GM12878 (cell line): ENCODE results near the gene PRKRA. TPM values are rescaled to one million over a fixed set of nuclear protein-coding genes. Genes with fewer than 3 reads are reported as not detected.
A peak's percentile ranks its signal among the peaks of the same experiment; 100 is the strongest.

ENCODE experiments used
- CREB1 ChIP-seq: IDR thresholded peaks from 2 replicates; pipeline ENCODE4 v1.6.1; 2012; ENCODE audit warnings: low read depth, mild to moderate bottlenecking, inconsistent platforms
- CTCF ChIP-seq, 3 experiments: IDR thresholded peaks in 2 of 3; conservative IDR thresholded peaks in 1 of 3; 2 replicates each; pipeline ENCODE4 v1.5.1; 2011; ENCODE audit warnings: low read depth in 3 of 3, low read length in 3 of 3, mild to moderate bottlenecking in 3 of 3, control low read depth in 2 of 3, moderate library complexity in 2 of 3, inconsistent platforms in 1 of 3, mixed read lengths in 1 of 3; ENCODE audit not compliant: control insufficient read depth in 2 of 3, insufficient read depth in 1 of 3; ENCODE audit errors: extremely low read depth in 1 of 3
- FOS ChIP-seq: IDR thresholded peaks from 3 replicates; pipeline ENCODE4 v1.6.1; 2011; ENCODE audit warnings: borderline replicate concordance; ENCODE audit not compliant: insufficient read length; ENCODE audit errors: extremely low read depth
- GABPA ChIP-seq: IDR thresholded peaks from 2 replicates; pipeline ENCODE4 v1.6.1; 2014; ENCODE audit warnings: antibody characterized with exemption, low read depth, mild to moderate bottlenecking, inconsistent platforms
- HDGF ChIP-seq: fragments of 450-650 bp; IDR thresholded peaks from 2 replicates; pipeline ENCODE4 v1.6.1; 2016; ENCODE audit warnings: antibody characterized with exemption
- MYB ChIP-seq: fragments of 150-350 bp; IDR thresholded peaks from 2 replicates; pipeline ENCODE4 v1.6.1; 2014; ENCODE audit warnings: mild to moderate bottlenecking, low read depth, low read length, borderline replicate concordance
- POLR2AphosphoS5 ChIP-seq: IDR thresholded peaks from 2 replicates; pipeline ENCODE4 v1.6.1; 2011; ENCODE audit warnings: mild to moderate bottlenecking, low read length, inconsistent platforms
- RAD51 ChIP-seq: fragments of 450-650 bp; IDR thresholded peaks from 2 replicates; pipeline ENCODE4 v1.6.1; 2016; ENCODE audit warnings: moderate library complexity, mild to moderate bottlenecking, inconsistent platforms
- SRF ChIP-seq, 2 experiments: IDR thresholded peaks; 2 replicates each; pipeline ENCODE4 v1.6.1; 2011; ENCODE audit warnings: low read depth in 2 of 2, low read length in 2 of 2, mild to moderate bottlenecking in 1 of 2, moderate library complexity in 1 of 2
- STAT1 ChIP-seq: fragments of 450-650 bp; conservative IDR thresholded peaks from 2 replicates; pipeline ENCODE4 v1.6.1; 2014; ENCODE audit warnings: antibody characterized with exemption, mild to moderate bottlenecking
- TCF3 ChIP-seq: IDR thresholded peaks from 2 replicates; pipeline ENCODE4 v1.6.1; 2012; ENCODE audit warnings: low read depth, mild to moderate bottlenecking, low read length, borderline replicate concordance; ENCODE audit not compliant: insufficient read depth
- WRNIP1 ChIP-seq: IDR thresholded peaks from 2 replicates; pipeline ENCODE4 v1.6.1; 2011; ENCODE audit warnings: low read depth, low read length, improper control_type of control experiment, borderline replicate concordance
- YY1 ChIP-seq: IDR thresholded peaks from 2 replicates; pipeline ENCODE4 v1.6.1; 2011; ENCODE audit warnings: low read depth, mild to moderate bottlenecking, low read length
- ZNF24 ChIP-seq: fragments of 450-650 bp; IDR thresholded peaks from 2 replicates; pipeline ENCODE4 v1.6.1; 2017; ENCODE audit warnings: antibody characterized with exemption, mild to moderate bottlenecking
- polyA plus RNA-seq, 11 experiments: library from polyadenylated mRNA; depleted of rRNA in 4 of 11; unstranded in 6 of 11; stranded (reverse) in 5 of 11; fragments of >200 nt; fragmentation: Nextera tagmentation in 4 of 11; fragmentation: Illumina TruSeq in 1 of 11; extraction: Ambion mirVana in 4 of 11; extraction: Trizol in 1 of 11; gene quantifications; 1 replicate in 1 of 11; 2 replicates in 10 of 11; pipeline versions ENCODE4 v1.2.1 to v1.2.3, GENCODE V29; 2011 to 2016; ENCODE audit warnings: inconsistent platforms in 2 of 11, missing spikeins in 2 of 11, low read depth in 1 of 11
- total RNA-seq, 4 experiments: library from RNA; depleted of rRNA in 3 of 4; stranded (reverse); fragments of >200 nt in 3 of 4; fragmentation: Illumina TruSeq in 1 of 4; extraction: Trizol in 1 of 4; gene quantifications; 2 replicates each; pipeline versions ENCODE4 v1.2.1 to v1.2.3, GENCODE V29; 2013 to 2021
- TF ChIP-seq, protein P1 (sequence below): IDR thresholded peaks from 2 replicates; pipeline ENCODE4 v1.6.1; 2012; ENCODE audit warnings: improper control_type of control experiment, low read depth, low read length; ENCODE audit not compliant: insufficient replicate concordance
- TF ChIP-seq, protein P2 (sequence below): fragments of 450-650 bp; IDR thresholded peaks from 2 replicates; pipeline ENCODE4 v1.6.1; 2016; ENCODE audit warnings: mild to moderate bottlenecking, moderate library complexity, borderline replicate concordance
- TF ChIP-seq, protein P3 (sequence below): IDR thresholded peaks from 2 replicates; pipeline ENCODE4 v1.6.1; 2011; ENCODE audit warnings: low read depth, low read length, improper control_type of control experiment, borderline replicate concordance

Gene PRKRA
- total and polyA plus RNA-seq, 10 of the 15 experiments (the other 5 are each of a cell fraction or from before 2014, with no cell fraction given), result 19.1 to 75.6 (median 51.7) TPM

GRCh38 chr2:178478439-178479274 lies 27.7 kb upstream of the PRKRA start, which contains the start of gene FKBP7 (continued):
- TF ChIP-seq, protein P1, sequence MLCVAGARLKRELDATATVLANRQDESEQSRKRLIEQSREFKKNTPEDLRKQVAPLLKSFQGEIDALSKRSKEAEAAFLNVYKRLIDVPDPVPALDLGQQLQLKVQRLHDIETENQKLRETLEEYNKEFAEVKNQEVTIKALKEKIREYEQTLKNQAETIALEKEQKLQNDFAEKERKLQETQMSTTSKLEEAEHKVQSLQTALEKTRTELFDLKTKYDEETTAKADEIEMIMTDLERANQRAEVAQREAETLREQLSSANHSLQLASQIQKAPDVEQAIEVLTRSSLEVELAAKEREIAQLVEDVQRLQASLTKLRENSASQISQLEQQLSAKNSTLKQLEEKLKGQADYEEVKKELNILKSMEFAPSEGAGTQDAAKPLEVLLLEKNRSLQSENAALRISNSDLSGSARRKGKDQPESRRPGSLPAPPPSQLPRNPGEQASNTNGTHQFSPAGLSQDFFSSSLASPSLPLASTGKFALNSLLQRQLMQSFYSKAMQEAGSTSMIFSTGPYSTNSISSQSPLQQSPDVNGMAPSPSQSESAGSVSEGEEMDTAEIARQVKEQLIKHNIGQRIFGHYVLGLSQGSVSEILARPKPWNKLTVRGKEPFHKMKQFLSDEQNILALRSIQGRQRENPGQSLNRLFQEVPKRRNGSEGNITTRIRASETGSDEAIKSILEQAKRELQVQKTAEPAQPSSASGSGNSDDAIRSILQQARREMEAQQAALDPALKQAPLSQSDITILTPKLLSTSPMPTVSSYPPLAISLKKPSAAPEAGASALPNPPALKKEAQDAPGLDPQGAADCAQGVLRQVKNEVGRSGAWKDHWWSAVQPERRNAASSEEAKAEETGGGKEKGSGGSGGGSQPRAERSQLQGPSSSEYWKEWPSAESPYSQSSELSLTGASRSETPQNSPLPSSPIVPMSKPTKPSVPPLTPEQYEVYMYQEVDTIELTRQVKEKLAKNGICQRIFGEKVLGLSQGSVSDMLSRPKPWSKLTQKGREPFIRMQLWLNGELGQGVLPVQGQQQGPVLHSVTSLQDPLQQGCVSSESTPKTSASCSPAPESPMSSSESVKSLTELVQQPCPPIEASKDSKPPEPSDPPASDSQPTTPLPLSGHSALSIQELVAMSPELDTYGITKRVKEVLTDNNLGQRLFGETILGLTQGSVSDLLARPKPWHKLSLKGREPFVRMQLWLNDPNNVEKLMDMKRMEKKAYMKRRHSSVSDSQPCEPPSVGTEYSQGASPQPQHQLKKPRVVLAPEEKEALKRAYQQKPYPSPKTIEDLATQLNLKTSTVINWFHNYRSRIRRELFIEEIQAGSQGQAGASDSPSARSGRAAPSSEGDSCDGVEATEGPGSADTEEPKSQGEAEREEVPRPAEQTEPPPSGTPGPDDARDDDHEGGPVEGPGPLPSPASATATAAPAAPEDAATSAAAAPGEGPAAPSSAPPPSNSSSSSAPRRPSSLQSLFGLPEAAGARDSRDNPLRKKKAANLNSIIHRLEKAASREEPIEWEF, result no peak
- TF ChIP-seq, protein P2, sequence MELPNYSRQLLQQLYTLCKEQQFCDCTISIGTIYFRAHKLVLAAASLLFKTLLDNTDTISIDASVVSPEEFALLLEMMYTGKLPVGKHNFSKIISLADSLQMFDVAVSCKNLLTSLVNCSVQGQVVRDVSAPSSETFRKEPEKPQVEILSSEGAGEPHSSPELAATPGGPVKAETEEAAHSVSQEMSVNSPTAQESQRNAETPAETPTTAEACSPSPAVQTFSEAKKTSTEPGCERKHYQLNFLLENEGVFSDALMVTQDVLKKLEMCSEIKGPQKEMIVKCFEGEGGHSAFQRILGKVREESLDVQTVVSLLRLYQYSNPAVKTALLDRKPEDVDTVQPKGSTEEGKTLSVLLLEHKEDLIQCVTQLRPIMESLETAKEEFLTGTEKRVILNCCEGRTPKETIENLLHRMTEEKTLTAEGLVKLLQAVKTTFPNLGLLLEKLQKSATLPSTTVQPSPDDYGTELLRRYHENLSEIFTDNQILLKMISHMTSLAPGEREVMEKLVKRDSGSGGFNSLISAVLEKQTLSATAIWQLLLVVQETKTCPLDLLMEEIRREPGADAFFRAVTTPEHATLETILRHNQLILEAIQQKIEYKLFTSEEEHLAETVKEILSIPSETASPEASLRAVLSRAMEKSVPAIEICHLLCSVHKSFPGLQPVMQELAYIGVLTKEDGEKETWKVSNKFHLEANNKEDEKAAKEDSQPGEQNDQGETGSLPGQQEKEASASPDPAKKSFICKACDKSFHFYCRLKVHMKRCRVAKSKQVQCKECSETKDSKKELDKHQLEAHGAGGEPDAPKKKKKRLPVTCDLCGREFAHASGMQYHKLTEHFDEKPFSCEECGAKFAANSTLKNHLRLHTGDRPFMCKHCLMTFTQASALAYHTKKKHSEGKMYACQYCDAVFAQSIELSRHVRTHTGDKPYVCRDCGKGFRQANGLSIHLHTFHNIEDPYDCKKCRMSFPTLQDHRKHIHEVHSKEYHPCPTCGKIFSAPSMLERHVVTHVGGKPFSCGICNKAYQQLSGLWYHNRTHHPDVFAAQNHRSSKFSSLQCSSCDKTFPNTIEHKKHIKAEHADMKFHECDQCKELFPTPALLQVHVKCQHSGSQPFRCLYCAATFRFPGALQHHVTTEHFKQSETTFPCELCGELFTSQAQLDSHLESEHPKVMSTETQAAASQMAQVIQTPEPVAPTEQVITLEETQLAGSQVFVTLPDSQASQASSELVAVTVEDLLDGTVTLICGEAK, result no peak
- TF ChIP-seq, protein P3, sequence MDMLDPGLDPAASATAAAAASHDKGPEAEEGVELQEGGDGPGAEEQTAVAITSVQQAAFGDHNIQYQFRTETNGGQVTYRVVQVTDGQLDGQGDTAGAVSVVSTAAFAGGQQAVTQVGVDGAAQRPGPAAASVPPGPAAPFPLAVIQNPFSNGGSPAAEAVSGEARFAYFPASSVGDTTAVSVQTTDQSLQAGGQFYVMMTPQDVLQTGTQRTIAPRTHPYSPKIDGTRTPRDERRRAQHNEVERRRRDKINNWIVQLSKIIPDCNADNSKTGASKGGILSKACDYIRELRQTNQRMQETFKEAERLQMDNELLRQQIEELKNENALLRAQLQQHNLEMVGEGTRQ, result no peak
- TF ChIP-seq SRF (IDR thresholded peaks at IDR 0.05; ENCODE audit: low read depth in 2 of 2, low read length in 2 of 2) (no peak), YY1 (peak; percentile 54; the same call in 1 of the 2 replicates), TCF3 (no peak), RAD51 (no peak), MYB (no peak), STAT1 (no peak), CTCF (IDR thresholded peaks at IDR 0.05 in 2 of 3, conservative IDR thresholded peaks at IDR 0.05 in 1 of 3; ENCODE audit: control insufficient read depth in 2 of 3, extremely low read depth in 1 of 3, insufficient read depth in 1 of 3, low read depth in 3 of 3, low read length in 3 of 3) (peak; percentile 89 to 95 (median 91)), POLR2AphosphoS5 (peak; percentile 66), WRNIP1 (peak; percentile 68; the same call in 1 of the 2 replicates), CREB1 (peak; percentile 93), ZNF24 (no peak), HDGF (no peak), FOS (no peak), GABPA (no peak)
